Upper lobe of right lung (tissue), 1 donor: Measurements from ENCODE around the gene CCL1. TPM values are rescaled to one million over a fixed set of nuclear protein-coding genes. Genes with fewer than 3 reads are reported as not detected.
A peak's percentile ranks its signal among the peaks of the same experiment; 100 is the strongest.

Experiments
- ATAC-seq: fragments of 200-7000 bp; cut with Tn5 transposase; one replicate; pipeline ENCODE4 v1.9.1; 2020; ENCODE audit warnings: mild to moderate bottlenecking, moderate library complexity
- DNase-seq: peaks from one replicate; pipeline ENCODE4 v3.0.0-alpha.2; 2020
- H3K27ac ChIP-seq: fragments of 200-600 bp; one replicate; pipeline ENCODE4 v1.8.0; 2022
- H3K27me3 ChIP-seq: fragments of 200-600 bp; one replicate; pipeline ENCODE4 v1.8.0; 2022; ENCODE audit warnings: mild to moderate bottlenecking
- H3K36me3 ChIP-seq: fragments of 200-600 bp; one replicate; pipeline ENCODE4 v1.8.0; 2022
- H3K4me1 ChIP-seq: fragments of 200-600 bp; one replicate; pipeline ENCODE4 v1.8.0; 2022
- H3K4me3 ChIP-seq: fragments of 200-600 bp; one replicate; pipeline ENCODE4 v1.8.0; 2022; ENCODE audit warnings: mild to moderate bottlenecking
- H3K9me3 ChIP-seq: fragments of 200-600 bp; one replicate; pipeline ENCODE4 v1.8.0; 2022
- intact Hi-C: fragments of 100-400 bp; cut with DNase I; formaldehyde crosslinking; loops from one replicate; pipeline ENCODE4 v1.11.0; 2022
- total RNA-seq: library from RNA; stranded (reverse); fragmentation: NEBNext Ultra II Directional; extraction: Animal tissue kit (Norgen Biotek cat#: 25700); gene quantifications from one replicate; pipeline ENCODE4 v1.2.1, GENCODE V29; 2021
- TF ChIP-seq, protein P1 (sequence below): fragments of 200-600 bp; IDR thresholded peaks from one replicate; pipeline ENCODE4 v1.8.0; 2022; ENCODE audit warnings: antibody characterized with exemption
- donor health status: DM: no; HTN: yes; CAD: no; lungs with severe emphysema.

The CCL1 gene
- total RNA-seq, 1 donor from 2014 or later: not detected

DNA sequence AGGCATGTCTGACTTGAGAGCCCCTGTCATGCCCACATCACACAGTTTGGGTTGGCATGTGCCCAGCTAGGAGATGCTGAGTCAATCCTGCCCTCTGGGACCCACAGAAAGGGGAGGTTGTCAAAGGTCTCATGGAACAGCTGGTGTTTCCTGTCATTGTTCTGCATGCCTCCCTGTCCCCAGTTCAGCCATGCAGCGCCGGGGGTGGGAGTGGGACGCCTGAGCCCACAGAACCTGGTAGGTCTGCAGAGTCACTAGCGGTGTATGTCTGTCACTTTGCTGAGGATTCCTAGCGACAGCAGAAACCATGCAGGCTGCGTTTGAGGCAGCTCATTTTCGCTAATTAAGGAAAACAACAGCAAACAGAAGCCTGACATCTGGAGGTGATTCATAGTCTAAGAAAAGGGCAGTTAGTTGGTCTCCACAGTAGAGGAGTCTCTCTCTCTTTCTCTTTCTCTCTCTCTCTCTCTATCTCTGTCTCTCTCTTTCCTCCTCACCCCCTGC is 19.6 kb upstream of the CCL1 start:
- Histone ChIP-seq H3K9me3 (no peaks in the 10 kb centered on the region), H3K27ac (no peak overlapping the region), H3K36me3 (no peaks in the 10 kb centered on the region), H3K4me3 (no peak overlapping the region), H3K27me3 (no peaks in the 10 kb centered on the region), H3K4me1 (peaks cover 13% of the 10 kb centered on the region)
- TF ChIP-seq, protein P1, sequence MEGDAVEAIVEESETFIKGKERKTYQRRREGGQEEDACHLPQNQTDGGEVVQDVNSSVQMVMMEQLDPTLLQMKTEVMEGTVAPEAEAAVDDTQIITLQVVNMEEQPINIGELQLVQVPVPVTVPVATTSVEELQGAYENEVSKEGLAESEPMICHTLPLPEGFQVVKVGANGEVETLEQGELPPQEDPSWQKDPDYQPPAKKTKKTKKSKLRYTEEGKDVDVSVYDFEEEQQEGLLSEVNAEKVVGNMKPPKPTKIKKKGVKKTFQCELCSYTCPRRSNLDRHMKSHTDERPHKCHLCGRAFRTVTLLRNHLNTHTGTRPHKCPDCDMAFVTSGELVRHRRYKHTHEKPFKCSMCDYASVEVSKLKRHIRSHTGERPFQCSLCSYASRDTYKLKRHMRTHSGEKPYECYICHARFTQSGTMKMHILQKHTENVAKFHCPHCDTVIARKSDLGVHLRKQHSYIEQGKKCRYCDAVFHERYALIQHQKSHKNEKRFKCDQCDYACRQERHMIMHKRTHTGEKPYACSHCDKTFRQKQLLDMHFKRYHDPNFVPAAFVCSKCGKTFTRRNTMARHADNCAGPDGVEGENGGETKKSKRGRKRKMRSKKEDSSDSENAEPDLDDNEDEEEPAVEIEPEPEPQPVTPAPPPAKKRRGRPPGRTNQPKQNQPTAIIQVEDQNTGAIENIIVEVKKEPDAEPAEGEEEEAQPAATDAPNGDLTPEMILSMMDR: no peak
- ATAC-seq (no peak), DNase-seq (no peak)
- intact Hi-C loops: no loop called here

DNA sequence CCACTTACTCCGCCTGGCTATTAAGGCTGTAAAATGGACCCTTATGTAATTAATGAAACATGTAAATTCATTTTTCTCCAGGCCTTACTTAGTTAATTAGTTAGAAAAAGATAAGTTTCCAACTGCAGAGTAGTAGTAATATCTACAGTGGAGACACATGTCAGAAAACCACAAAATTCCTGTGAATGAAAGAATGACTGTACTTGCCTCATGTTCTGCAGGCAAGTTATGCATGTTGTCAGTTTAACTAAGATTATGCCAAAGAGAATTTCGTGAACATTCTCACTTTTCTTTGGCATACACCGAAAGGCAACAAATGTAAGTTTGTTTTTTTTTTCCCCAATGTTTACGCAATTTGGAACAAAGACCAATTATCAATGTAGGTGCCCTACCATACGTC is 16.8 kb upstream of the CCL1 start:
- intact Hi-C loops: no loop called here
- DNase-seq (no peak), ATAC-seq (no peak)
- H3K4me1 ChIP-seq: peaks cover 16% of the 10 kb centered on the region
- H3K27me3 ChIP-seq: no peaks in the 10 kb centered on the region
- H3K36me3 ChIP-seq: no peaks in the 10 kb centered on the region
- no peaks in the 10 kb centered on the region for H3K9me3 ChIP-seq
- TF ChIP-seq, protein P1: no peak
- no peak overlapping the region for H3K27ac ChIP-seq
- H3K4me3 ChIP-seq: no peak overlapping the region

DNA sequence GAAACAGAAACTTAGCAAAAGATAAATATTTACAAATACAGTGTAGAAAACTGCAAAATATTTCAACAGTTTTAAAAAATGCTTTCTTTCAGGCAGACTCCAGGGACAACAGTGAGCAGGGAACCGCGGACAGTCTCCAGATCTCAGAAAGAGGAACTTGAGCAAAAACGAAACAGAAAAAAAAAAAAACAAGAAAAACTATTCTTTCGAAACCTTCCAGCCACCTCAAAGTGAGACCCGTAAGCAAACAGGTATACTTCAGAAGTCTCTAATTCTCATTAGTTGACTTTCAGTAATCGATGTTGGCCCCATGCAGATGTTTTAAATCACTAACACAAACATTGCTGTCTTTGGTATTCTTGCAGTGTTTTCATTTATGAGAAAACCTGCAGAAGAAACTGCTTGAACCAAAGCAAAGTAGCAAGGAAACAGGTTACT is 15.7 kb upstream of the CCL1 start:
- DNase-seq (no peak), ATAC-seq (peak; percentile 51)
- TF ChIP-seq, protein P1: peak; percentile 14
- Histone ChIP-seq H3K4me3 (peak overlapping the region; percentile 25), H3K4me1 (peaks cover 16% of the 10 kb centered on the region), H3K27ac (no peak overlapping the region), H3K36me3 (no peaks in the 10 kb centered on the region), H3K27me3 (no peaks in the 10 kb centered on the region), H3K9me3 (no peaks in the 10 kb centered on the region)
- intact Hi-C loops: no loop called here

DNA sequence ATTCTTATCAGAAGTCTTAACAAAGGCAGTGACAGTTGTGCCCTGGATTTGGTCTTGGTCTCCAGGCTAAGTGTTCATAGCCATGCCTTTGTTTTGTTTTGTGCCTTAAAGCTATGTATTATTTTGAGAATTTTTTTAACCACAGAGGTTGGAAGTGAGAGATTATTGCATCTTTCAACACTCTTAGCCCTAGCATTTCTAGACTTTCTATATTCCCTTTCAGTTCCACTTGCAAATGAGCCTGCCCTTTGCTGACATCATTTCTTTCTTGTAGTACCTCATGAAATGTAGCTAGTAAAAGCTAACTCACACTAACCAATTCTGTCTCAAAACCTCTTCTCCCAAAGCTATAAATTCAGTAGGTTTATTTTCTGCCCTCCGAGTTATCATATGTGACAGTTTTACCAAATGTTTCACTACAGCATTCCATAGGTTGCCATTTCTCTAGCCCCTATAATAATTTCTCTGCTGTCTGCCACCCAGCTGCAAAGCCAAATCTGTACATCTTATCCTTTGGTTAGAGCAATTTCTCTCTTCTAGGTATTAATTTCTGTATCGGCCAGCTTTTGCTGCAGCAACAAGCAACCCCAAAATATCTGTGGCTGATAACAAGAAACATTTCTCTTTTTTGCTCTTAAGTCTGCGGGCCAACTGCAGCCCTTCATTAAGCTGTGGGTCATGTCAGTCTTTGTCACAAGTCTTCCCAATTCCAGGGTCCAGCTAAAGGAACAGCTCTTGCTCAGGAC is 14.2 kb upstream of the CCL1 start:
- peaks cover 16% of the 10 kb centered on the region for H3K4me1 ChIP-seq
- H3K27ac ChIP-seq: no peak overlapping the region
- H3K27me3 ChIP-seq: no peaks in the 10 kb centered on the region
- no peaks in the 10 kb centered on the region for H3K9me3 ChIP-seq
- no peak overlapping the region for H3K4me3 ChIP-seq
- no peaks in the 10 kb centered on the region for H3K36me3 ChIP-seq
- no peak for DNase-seq
- TF ChIP-seq, protein P1: no peak
- intact Hi-C loops: no loop called here
- no peak for ATAC-seq

DNA sequence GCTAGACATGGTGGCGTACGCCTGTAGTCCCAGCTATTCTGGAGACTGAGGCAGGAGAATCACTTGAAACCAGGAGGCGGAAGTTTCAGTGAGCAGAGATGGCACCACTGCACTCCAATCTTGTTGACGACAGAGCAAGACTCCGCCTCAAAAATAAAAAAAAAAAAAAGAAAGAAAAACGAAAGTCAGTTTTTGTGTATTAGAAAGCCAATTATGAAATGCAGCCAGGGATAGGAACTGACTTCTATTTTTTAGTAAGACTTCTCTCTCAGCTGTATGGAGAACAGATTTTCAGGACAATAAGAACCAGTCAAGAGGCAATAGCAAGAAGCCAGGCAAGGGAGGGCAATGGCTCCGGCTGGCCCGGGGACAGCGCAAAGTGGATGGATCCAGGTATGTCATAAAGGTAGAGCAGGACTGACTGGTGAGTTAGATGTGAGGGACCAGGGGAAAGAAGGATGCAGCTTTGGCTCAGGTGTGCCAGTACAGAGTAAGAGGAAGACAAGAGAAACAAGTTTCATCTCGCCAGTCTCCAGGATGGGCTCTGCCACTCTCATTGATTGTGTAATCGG is 12.5 kb upstream of the CCL1 start:
- no peaks in the 10 kb centered on the region for H3K36me3 ChIP-seq
- no peaks in the 10 kb centered on the region for H3K27me3 ChIP-seq
- H3K4me1 ChIP-seq: peaks cover 16% of the 10 kb centered on the region
- H3K27ac ChIP-seq: no peak overlapping the region
- ATAC-seq (no peak), DNase-seq (no peak)
- intact Hi-C loops: no loop called here
- TF ChIP-seq, protein P1: no peak
- H3K9me3 ChIP-seq: no peaks in the 10 kb centered on the region
- no peak overlapping the region for H3K4me3 ChIP-seq
